SW480 (cell line): ENCODE data around the gene PPP2R5D.
"Not testable (repeated sequence)": the region's sequence is repeated elsewhere in the genome, so short reads cannot be mapped to it uniquely, and the experiment has no call there.

Source experiments
- DNase-seq: peaks from one replicate; pipeline ENCODE4 v3.0.0-alpha.2; 2016; ENCODE audit warnings: low spot score

The PPP2R5D gene

GRCh38 chr6:42984001-42984923 is at the start of gene PPP2R5D:
Gene PPP2R5D, plus strand, starts transcription at chr6:42984570. Its CDS starts 108 bp downstream, at chr6:42984678.
- DNase-seq: peak; percentile 98

DNA sequence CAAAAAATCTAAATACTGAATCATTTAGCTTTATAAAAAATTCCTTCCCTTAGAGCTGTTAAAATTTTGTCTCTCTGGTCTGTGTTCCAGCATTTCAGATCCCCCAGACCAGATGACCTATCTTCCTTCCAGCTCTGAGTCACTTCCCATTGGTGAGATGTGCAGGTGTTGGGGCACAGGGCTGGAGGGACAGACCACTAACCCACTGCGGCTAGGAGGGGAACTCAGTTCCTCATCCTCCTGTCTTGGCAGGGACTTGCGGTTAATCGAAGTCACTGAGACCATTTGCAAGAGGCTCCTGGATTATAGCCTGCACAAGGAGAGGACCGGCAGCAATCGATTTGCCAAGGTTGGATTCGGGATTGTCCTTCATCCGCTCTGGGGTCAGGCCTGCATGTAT is 49.0 kb upstream of the PPP2R5D start:
- no peak for DNase-seq

DNA sequence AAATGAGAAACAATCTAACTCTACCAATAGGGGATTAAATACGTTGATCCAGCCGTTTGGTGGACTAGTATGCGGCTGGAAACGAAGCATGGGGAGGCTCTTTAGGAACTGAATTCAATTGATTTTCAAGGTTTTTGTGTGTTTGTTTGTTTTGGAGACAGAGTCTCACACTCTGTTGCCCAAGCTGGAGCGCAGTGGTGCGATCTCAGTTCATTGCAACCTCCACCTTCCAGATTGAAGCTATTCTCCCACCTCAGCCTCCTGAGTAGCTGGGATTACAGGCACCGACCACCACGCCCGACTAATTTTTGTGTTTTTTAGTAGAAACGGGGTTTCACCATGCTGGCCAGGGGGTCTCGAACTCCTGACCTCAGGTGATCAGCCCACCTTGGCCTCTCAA is 48.0 kb upstream of the PPP2R5D start:
- no peak for DNase-seq

- DNase-seq: no peak
Observed at GRCh38 chr6:42937548-42938427, 46.6 kb upstream of the PPP2R5D start.

DNA sequence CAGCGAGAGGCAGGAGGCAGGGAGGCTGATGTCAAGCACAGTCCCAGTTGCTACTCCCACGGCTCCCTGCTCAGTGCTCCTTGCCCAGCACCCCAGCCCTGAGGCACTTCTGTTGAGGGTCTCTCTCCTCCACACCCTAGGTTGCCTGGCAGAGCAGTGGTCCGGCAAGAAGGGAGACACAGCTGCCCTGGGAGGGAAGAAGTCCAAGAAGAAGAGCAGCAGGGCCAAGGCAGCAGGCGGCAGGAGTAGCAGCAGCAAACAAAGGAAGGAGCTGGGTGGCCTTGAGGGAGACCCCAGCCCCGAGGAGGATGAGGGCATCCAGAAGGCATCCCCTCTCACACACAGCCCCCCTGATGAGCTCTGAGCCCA is 46.0 kb upstream of the PPP2R5D start:
- DNase-seq: no peak

DNA sequence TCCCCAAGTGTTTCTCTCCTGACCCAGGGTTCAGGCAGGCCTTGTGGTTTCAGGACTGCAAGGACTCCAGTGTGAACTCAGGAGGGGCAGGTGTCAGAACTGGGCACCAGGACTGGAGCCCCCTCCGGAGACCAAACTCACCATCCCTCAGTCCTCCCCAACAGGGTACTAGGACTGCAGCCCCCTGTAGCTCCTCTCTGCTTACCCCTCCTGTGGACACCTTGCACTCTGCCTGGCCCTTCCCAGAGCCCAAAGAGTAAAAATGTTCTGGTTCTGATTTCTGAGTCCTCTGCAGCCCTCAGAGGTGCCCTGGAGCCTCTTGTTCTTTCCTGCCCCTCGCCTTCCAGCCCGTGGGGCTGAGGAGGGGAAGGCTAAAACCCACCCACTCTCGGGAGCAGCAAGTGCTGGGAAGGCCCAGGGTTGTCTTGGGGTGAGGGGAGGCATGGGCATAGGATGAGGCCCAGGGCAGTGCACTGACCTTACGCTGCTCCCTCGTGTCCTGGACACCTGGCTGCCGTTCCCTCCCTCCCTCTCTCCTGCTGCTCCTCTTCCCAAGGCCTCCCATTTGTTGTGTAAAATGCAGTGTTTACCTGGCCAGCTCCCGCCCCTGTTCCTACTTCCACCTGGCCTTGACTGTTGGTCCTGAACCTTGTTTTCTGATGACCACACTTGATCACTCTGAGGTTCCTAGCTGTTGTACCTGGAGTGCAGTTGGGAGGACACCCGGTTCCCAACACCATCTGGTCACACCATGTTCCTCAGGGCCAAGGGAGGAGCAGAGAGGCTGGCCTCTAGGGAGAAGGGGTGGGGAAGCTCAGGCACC is 45.2 kb upstream of the PPP2R5D start:
- no peak for DNase-seq

GRCh38 chr6:42939810-42940167 is 44.6 kb upstream of the PPP2R5D start:
- no peak for DNase-seq

GRCh38 chr6:42940493-42941045 is 43.8 kb upstream of the PPP2R5D start:
- no peak for DNase-seq

GRCh38 chr6:42941356-42941755 is 43.0 kb upstream of the PPP2R5D start:
- DNase-seq: not testable (repeated sequence)

GRCh38 chr6:42942444-42942843 is 41.9 kb upstream of the PPP2R5D start:
- DNase-seq: no peak

DNA sequence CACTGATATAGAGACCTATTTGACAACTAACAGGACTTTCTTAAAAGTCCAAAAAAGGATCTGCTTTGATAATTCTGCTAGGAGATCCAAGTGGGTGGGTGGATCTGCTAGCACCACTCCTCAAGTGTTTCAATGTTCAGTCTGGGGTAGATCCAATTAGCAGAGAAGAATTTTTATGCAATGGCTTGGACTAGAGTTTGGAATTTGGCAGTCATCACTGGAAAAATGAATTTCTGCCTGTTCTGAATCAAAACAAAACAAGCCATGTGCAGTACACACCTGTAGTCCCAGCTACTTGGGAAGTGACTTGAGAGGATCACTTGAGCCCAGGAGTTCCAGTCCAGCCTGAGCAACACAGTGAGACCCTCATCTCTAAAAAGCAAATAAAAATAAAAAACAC is 36.4 kb upstream of the PPP2R5D start:
- DNase-seq: no peak

- no peak for DNase-seq
Observed at GRCh38 chr6:42952389-42952788, 32.0 kb upstream of the PPP2R5D start.

DNA sequence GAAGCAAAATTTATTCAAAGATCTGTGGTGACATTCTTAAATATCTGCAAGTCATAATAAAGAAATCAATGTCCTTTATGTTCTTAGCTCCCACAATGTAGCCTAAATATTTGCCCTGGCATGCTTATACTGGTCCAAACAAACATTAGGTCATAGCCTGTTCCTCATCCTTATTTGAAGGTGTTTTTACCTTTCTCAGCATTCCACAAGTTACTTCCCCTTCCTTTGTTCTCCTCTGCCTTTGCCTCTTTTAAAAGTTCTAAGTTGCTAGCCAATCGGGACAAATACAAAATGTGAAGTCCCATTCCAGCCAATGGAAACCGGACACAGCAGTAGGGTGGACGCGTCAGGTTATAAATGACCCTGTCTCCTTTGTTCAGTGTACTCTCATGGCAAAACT is 30.0 kb upstream of the PPP2R5D start:
- DNase-seq: not testable (repeated sequence)

GRCh38 chr6:42958125-42958524 is 26.2 kb upstream of the PPP2R5D start:
- DNase-seq: no peak

GRCh38 chr6:42959917-42960242 is 24.5 kb upstream of the PPP2R5D start:
- DNase-seq: no peak

DNA sequence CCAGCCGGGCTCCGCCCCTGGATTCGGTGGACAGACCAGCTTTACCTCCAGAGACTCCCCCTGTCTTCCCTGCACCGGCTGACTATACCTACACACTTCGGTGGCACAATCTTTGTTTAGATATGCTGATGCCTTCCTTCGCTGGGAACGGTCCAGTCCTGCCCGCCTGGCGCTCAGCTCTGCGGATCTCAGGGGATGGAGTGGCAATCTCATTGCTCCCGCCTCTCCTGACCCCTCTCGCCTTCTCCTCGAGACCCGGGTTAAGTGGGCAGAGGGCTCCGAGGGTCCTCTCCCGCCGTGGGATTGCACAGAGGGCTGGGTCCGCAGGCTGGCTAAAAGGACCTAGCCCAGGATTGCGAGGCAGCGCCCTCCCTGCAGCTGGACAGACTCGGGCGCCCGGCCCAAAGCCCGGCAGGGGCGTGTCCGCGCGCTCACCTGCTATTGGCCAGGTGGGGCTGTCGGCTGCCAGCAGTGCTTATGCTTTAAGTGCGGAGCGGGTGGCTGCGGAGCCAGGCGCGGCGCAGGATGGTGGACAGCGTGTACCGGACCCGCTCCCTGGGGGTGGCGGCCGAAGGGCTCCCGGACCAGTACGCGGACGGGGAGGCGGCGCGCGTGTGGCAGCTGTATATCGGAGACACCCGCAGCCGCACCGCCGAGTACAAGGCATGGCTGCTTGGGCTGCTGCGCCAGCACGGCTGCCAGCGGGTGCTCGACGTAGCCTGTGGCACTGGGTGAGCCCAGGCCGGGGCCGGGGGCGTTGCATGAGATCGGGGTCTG is 23.9 kb upstream of the PPP2R5D start, which contains the start of gene GNMT:
Gene GNMT (plus strand): TSS at position 512 of the 777 bp plus-strand sequence. CDS start 14 bp downstream, at position 526.
- peak; percentile 58 for DNase-seq

GRCh38 chr6:42961020-42961470 is 23.3 kb upstream of the PPP2R5D start:
- DNase-seq: no peak

GRCh38 chr6:42962096-42962495 is 22.3 kb upstream of the PPP2R5D start:
- DNase-seq: no peak

GRCh38 chr6:42962502-42963178 is 21.7 kb upstream of the PPP2R5D start:
- DNase-seq: no peak

GRCh38 chr6:42963179-42963854 is 21.1 kb upstream of the PPP2R5D start:
- DNase-seq: no peak
